ENCODE data around the gene CTSH.
"Not testable (repeated sequence)": the region's sequence is repeated elsewhere in the genome, so short reads cannot be mapped to it uniquely, and the experiment has no call there.

CTSH gene

DNA sequence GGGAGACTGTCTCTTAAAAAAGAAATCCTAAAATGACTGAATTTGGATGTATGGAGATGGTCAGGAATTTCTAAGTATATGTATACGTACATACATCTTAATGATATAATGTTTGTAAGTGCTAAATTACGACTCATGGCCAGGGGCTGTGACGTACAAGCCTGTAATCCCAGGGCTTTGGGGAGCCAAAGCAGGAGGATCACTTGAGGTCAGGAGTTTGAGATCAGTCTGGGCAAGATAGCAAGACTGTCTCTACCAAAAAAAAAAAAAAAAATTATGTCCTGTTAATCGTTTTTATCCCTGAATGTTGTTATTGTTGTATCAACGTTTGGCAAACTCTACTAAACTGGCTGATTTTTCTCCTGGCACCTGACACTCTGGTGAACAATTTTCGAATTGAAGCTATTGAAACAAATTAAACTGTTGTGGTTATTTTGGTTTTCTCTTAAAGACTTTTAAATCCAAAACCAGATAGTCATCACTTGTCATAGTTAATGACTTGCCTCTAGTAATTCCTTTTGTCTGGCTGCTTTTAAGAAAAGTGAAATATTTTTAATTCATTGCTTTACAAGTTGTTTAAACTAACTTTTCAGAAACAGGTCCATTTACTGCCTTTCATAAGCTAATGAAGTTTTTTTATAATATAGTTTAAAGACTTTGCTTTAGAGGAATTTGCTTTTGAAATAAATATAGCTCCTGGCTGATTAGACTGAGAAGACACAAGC, 65.2 kb downstream of the CTSH start:
- no peak for DNase-seq (ENCODE audit: low read depth, low spot score)
- TF ChIP-seq, protein P1, sequence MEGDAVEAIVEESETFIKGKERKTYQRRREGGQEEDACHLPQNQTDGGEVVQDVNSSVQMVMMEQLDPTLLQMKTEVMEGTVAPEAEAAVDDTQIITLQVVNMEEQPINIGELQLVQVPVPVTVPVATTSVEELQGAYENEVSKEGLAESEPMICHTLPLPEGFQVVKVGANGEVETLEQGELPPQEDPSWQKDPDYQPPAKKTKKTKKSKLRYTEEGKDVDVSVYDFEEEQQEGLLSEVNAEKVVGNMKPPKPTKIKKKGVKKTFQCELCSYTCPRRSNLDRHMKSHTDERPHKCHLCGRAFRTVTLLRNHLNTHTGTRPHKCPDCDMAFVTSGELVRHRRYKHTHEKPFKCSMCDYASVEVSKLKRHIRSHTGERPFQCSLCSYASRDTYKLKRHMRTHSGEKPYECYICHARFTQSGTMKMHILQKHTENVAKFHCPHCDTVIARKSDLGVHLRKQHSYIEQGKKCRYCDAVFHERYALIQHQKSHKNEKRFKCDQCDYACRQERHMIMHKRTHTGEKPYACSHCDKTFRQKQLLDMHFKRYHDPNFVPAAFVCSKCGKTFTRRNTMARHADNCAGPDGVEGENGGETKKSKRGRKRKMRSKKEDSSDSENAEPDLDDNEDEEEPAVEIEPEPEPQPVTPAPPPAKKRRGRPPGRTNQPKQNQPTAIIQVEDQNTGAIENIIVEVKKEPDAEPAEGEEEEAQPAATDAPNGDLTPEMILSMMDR (IDR thresholded peaks at IDR 0.05; ENCODE audit: insufficient read depth, low read length, missing control alignments), result no peak
- H3K4me3 ChIP-seq (ENCODE audit: low read depth, low read length), result no peak overlapping the region
- ChIA-PET POLR2A (interaction anchor here (1.0 kb wide), 1 partner anchor 20 kb away, joined by 4 read pairs; no protein-coding TSS in a partner anchor), CTCF (interaction anchor here (1.1 to 1.3 kb wide), 2 partner anchors 12 to 68 kb away, joined by 3 to 5 read pairs; partner anchors contain the start of gene ADAMTS7)

DNA sequence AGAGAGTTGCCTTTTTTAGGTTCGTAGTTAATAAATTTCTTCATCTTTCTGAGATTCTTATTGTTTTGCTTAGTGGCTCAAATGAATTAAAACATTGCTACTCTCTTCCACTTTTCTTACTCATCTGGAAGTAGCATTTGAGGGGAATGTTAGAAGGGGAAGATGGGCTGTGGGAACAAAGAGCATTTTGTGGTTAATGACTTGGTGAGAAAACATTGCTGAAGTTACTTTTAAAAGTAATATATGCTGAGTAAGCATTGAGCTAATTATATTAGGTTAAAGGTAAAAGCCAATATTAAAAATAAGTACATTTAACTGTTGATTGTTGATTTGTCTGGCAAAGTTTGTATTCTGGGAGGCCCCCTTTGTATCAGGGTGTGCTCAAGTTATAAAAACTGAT, 66.5 kb downstream of the CTSH start:
- no peak for DNase-seq (ENCODE audit: low read depth, low spot score)
- TF ChIP-seq, protein P1 (IDR thresholded peaks at IDR 0.05; ENCODE audit: insufficient read depth, low read length, missing control alignments), result no peak
- ChIA-PET POLR2A (no interaction called here), CTCF (interaction anchor here (0.7 to 1.0 kb wide), 3 partner anchors 31 to 103 kb away, joined by 3 to 4 read pairs (median 3); no protein-coding TSS in a partner anchor)
- no peak overlapping the region for H3K4me3 ChIP-seq (ENCODE audit: low read depth, low read length)

DNA sequence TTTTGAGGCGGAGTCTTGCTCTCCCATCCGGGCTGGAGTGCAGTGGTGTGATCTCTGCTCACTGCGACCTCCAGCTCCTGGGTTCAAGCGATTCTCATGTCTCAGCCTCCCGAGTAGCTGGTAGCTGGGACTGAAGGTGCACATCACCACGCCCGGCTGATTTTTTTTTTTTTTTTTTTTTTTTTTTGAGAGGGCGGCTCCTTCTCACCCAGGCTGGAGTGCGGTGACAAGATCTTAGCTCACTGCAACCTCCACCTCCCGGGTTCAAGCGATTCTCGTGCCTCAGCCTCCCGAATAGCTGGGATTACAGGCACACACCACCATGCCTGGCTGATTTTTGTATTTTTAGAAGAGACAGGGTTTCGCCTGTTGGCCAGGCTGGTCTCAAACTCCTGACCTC, 67.9 kb downstream of the CTSH start:
- CTCF ChIA-PET, result interaction anchor here (1.0 kb wide), 1 partner anchor 9 kb away, joined by 4 read pairs; no protein-coding TSS in a partner anchor
- not testable (repeated sequence) for DNase-seq (ENCODE audit: low read depth, low spot score); H3K4me3 ChIP-seq (ENCODE audit: low read depth, low read length)
- POLR2A ChIA-PET, result interaction anchor here (1.3 kb wide), 1 partner anchor 27 kb away, joined by 3 read pairs; no protein-coding TSS in a partner anchor

DNA sequence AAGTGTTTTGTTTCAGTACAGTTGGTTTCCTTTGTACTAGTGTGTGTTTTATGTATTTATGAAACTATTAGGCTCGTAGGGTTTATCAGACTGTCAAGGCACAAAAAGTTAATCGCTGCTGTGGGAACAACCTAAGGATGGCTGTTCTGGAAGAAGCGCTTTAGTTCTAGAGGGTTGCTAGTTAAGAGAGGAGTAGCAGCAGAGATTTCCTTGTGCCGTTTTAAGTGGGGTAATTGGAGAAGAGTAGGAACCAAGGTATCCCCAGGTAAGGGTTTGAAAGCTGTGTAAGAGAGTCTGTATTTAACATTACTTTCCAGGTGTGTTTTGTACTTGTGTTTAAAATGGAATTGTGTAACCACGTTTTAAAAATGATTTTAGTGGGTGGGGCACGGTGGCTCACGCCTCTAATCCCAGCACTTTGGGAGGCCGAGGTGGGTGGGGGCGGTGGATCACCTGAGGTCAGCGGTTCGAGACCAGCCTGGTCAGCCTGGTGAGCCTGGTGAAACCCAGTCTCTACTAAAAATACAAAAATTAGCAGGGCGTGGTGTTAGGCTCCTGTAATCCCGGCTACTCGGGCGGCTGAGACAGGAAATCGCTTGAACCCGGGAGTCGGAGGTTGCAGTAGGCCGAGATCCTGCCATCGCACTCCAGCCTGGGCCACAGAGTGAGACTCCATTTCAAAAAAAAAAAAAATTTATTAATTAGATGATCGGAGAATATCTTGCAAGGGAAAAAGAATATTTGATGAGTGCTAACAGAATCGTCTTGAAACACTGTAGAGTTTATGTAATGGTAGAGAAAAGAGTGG, 69.5 kb downstream of the CTSH start:
- POLR2A ChIA-PET, result no interaction called here
- H3K4me3 ChIP-seq (ENCODE audit: low read depth, low read length), result peak overlapping the region; percentile 97
- CTCF ChIA-PET, result interaction anchor here (1.4 to 1.6 kb wide), 2 partner anchors 8 to 309 kb away, joined by 5 to 6 read pairs; no protein-coding TSS in a partner anchor
- TF ChIP-seq, protein P1 (IDR thresholded peaks at IDR 0.05; ENCODE audit: insufficient read depth, low read length, missing control alignments), result no peak
- no peak for DNase-seq (ENCODE audit: low read depth, low spot score)

DNA sequence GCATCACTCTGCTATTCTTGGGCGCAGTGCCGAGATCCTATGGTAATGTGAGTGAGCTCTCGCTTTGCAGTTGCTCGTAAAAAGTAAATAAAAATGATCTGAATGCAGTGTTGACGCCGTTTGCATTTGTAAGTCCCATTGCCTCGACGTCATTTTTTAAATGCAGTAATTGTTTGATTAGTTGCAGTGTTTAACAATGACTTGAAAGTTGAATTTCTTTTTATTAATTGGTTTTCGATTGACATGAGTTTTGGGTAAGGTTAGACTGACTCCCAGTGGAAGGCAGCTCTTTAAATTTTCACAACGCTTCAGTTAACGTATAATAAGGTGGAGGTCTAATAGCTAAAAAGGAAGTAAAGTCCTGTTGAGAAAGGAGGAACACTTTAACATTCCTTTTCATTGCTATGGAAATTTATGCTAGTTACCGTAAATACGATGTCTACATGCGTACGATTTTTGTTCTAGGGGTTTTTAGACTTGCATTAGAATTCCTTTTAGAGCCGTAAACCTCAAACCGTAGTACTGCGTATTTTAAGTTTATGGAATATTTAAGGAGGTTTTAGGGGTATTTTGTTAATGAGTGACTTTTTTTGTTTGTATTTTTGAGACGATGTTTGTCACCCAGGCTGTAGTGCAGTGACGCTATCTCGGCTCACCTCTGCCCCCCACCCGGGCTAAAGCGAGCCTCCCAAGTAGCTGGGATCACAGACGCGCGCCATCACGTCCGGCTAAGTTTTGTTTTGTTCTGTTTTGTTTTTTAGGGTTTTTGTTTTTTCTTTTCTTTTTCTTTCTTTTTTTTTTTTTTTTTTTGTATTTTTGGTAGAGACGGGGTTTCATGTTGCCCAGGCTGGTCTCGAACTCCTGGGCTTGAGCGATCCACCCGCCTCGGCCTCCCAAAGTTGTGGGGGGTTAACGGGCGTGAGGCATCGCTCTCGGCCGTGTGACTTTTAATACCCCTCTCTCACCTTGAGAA, 70.8 kb downstream of the CTSH start:
- peak overlapping the region; percentile 97 for H3K4me3 ChIP-seq (ENCODE audit: low read depth, low read length)
- CTCF ChIA-PET, result interaction anchor here (0.6 to 2.5 kb wide), 11 partner anchors 9 to 1673 kb away, joined by 3 to 11 read pairs (median 5); partner anchors contain the start of gene ADAMTS7
- no peak for DNase-seq (ENCODE audit: low read depth, low spot score)

More for the DNA sequence above, 70.8 kb downstream of the CTSH start:
- POLR2A ChIA-PET, result interaction anchor here (0.6 to 3.3 kb wide), 7 partner anchors 10 to 158 kb away, joined by 3 to 21 read pairs (median 4); no protein-coding TSS in a partner anchor
- TF ChIP-seq, protein P1 (IDR thresholded peaks at IDR 0.05; ENCODE audit: insufficient read depth, low read length, missing control alignments), result no peak

All from AG04449 (cell line).